A549 (cell line): ENCODE results near the gene INPP5J. TPM values are rescaled to one million over a fixed set of nuclear protein-coding genes. Genes with fewer than 3 reads are reported as not detected.

Experiments used
- ATAC-seq, 2 experiments: fragments of 200-7000 bp in 1 of 2; fragments of >200 bp in 1 of 2; cut with Nextera tagmentation in 1 of 2; cut with Tn5 transposase in 1 of 2; 3 replicates each; pipeline versions ENCODE4 v1.8.0 to v1.9.1; 2018 to 2020; ENCODE audit warnings: mild to moderate bottlenecking in 1 of 2, moderate library complexity in 1 of 2
- CTCF ChIA-PET: fragments of 300-600 bp; sonication (Branson Sonifier 250); formaldehyde crosslinking; extraction: SDS; loops from one replicate; lab custom pipeline; 2021; ENCODE audit warnings: antibody characterized with exemption, inconsistent platforms; lab: Yijun Ruan, JAX
- POLR2A ChIA-PET: fragments of 350-600 bp; formaldehyde crosslinking; extraction: SDS; loops from one replicate; lab custom pipeline; 2021; ENCODE audit warnings: antibody characterized with exemption, inconsistent platforms; lab: Yijun Ruan, JAX
- DNase-seq, 2 experiments: peaks; one replicate each; pipeline versions ENCODE4 v3.0.0 to v3.0.0-alpha.2; 2011 to 2016; ENCODE audit warnings: low read depth in 1 of 2, low spot score in 1 of 2
- FAIRE-seq: peaks from 2 replicates; lab custom pipeline; 2011; peaks lifted over from hg19 to GRCh38; lab: Jason Lieb, UNC
- H3K27ac ChIP-seq, 2 experiments: fragments of >200 bp; sonication (Bioruptor Twin); formaldehyde crosslinking; 3 replicates each; pipeline ENCODE4 v1.5.1; 2016 to 2017
- H3K4me1 ChIP-seq: fragments of >200 bp; sonication (Bioruptor Twin); formaldehyde crosslinking; 3 replicates; pipeline ENCODE4 v1.6.1; 2016
- H3K4me2 ChIP-seq: fragments of >200 bp; sonication (Bioruptor Twin); formaldehyde crosslinking; 3 replicates; pipeline ENCODE4 v1.6.1; 2016
- H3K4me3 ChIP-seq: fragments of >200 bp; sonication (Bioruptor Twin); formaldehyde crosslinking; 3 replicates; pipeline ENCODE4 v1.5.1; 2016
- H3K9me3 ChIP-seq: fragments of >200 bp; sonication (Bioruptor Twin); formaldehyde crosslinking; 3 replicates; pipeline ENCODE4 v1.6.1; 2016
- CEBPB ChIP-seq, 2 experiments: fragments of >200 bp in 1 of 2; sonication (Bioruptor Twin) in 1 of 2; formaldehyde crosslinking in 1 of 2; IDR thresholded peaks; 2 replicates each; pipeline ENCODE4 v1.6.1; 2012 to 2016
- E2F6 ChIP-seq: IDR thresholded peaks from 2 replicates; pipeline ENCODE4 v1.6.1; 2012; ENCODE audit warnings: low read depth, borderline replicate concordance
- FOSL2 ChIP-seq, 2 experiments: fragments of 450-650 bp in 1 of 2; fragments of >200 bp in 1 of 2; sonication (Bioruptor Twin) in 1 of 2; formaldehyde crosslinking; IDR thresholded peaks; 2 replicates each; pipeline versions ENCODE4 v1.5.0 to v1.6.1; 2016 to 2020; ENCODE audit warnings: mild to moderate bottlenecking in 1 of 2, moderate library complexity in 1 of 2
- FOXS1 ChIP-seq: fragments of 250-450 bp; sonication (Bioruptor Pico); IDR thresholded peaks from 2 replicates; pipeline ENCODE4 v1.5.0; 2020; ENCODE audit warnings: mild to moderate bottlenecking, moderate library complexity
- GATA3 ChIP-seq: IDR thresholded peaks from 2 replicates; pipeline ENCODE4 v1.6.1; 2012; ENCODE audit warnings: borderline replicate concordance
- HOXB13 ChIP-seq: fragments of 250-450 bp; sonication (Bioruptor Pico); IDR thresholded peaks from 2 replicates; pipeline ENCODE4 v1.5.0; 2020; ENCODE audit warnings: low read depth, mild to moderate bottlenecking, moderate library complexity
- KDM5A ChIP-seq: fragments of 200-600 bp; sonication (generic); IDR thresholded peaks from 2 replicates; pipeline ENCODE4 v1.6.1; 2016; ENCODE audit warnings: antibody characterized with exemption, mild to moderate bottlenecking
- MAFK ChIP-seq: fragments of 450-650 bp; IDR thresholded peaks from 2 replicates; pipeline ENCODE4 v1.6.1; 2014; ENCODE audit not compliant: partially characterized antibody
- PBX3 ChIP-seq: IDR thresholded peaks from 2 replicates; pipeline ENCODE4 v1.6.1; 2012
- PHF8 ChIP-seq: fragments of 200-600 bp; sonication (generic); IDR thresholded peaks from 2 replicates; pipeline ENCODE4 v1.6.1; 2016; ENCODE audit warnings: low read depth, mild to moderate bottlenecking, antibody characterized with exemption, moderate library complexity, borderline replicate concordance
- POLR2AphosphoS2 ChIP-seq: conservative IDR thresholded peaks from 2 replicates; pipeline ENCODE4 v1.6.1; 2012; ENCODE audit warnings: low read length, improper control_type of control experiment, inconsistent platforms
- REST ChIP-seq: fragments of 200-600 bp; sonication (generic); IDR thresholded peaks from 2 replicates; pipeline ENCODE4 v1.6.1; 2016; ENCODE audit warnings: antibody characterized with exemption, mild to moderate bottlenecking, moderate library complexity
- RNF2 ChIP-seq: fragments of 200-600 bp; sonication (generic); IDR thresholded peaks from 2 replicates; pipeline ENCODE4 v1.6.1; 2016; ENCODE audit warnings: low read depth, mild to moderate bottlenecking, antibody characterized with exemption, moderate library complexity, borderline replicate concordance
- SMC3 ChIP-seq: fragments of >200 bp; sonication (Bioruptor Twin); formaldehyde crosslinking; IDR thresholded peaks from 3 replicates; pipeline ENCODE4 v1.6.1; 2018; ENCODE audit warnings: inconsistent platforms
- WGBS: methylation state at CpG from one replicate; pipeline ENCODE4 v1.1.6; 2017; ENCODE audit errors: missing lambda C conversion rate; 5-methylcytosine and 5-hydroxymethylcytosine counted together
- polyA plus RNA-seq, 4 experiments: library from polyadenylated mRNA; depleted of rRNA in 3 of 4; stranded (reverse); fragments of >200 nt; fragmentation: RNase III in 1 of 4; extraction: RNeasy Plus Mini Kit Qiagen cat#74134 plus additional on column Dnase treatment in 1 of 4; gene quantifications; 2 replicates in 3 of 4; 3 replicates in 1 of 4; pipeline ENCODE4 v1.2.3, GENCODE V29; 2011 to 2017
- TF ChIP-seq, protein P1 (sequence below): fragments of >200 bp; sonication (Bioruptor Twin); formaldehyde crosslinking; IDR thresholded peaks from 3 replicates; pipeline ENCODE4 v1.6.1; 2016

INPP5J gene
- polyA plus RNA-seq, 2 of the 4 experiments (the other 2 are of a cell fraction): 0.70 to 1.5 TPM

- no peak for TF ChIP-seq PHF8
Measured at GRCh38 chr22:31135706-31136105, 12.9 kb downstream of the INPP5J start (continued).

DNA sequence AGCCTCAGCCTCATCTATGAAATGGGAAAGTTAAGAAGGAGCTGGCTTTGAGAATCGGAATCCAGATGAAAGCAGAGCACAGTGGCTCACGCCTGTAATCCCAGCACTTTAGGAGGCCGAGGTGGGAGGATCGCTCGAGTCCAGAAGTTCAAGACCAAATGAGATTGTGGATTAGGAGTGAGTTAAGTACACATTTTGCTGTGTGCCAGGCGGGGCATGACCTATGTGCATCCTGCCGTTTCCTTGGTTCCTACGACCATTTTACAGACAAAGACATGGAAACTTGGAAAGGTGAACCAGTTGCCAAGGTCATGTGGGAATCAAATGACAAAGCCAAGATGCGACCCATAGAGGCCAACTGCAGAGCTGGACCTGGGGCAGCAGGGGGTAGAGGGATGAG lies 13.4 kb downstream of the INPP5J start:
- H3K4me2 ChIP-seq: no peak overlapping the region
- CTCF ChIA-PET: interaction anchor here (0.9 to 1.0 kb wide), 4 partner anchors 14 to 156 kb away, joined by 3 read pairs; partner anchors contain the start of genes PIK3IP1 and SELENOM
- TF ChIP-seq REST (no peak), RNF2 (no peak)
- no peak for FAIRE-seq
- 72% methylated on average over 9 of the region's 9 CpGs for WGBS
- no peak for DNase-seq
- H3K4me1 ChIP-seq: no peaks in the 10 kb centered on the region
- H3K27ac ChIP-seq: no peak overlapping the region
- H3K4me3 ChIP-seq: no peak overlapping the region
- no peaks in the 10 kb centered on the region for H3K9me3 ChIP-seq
- POLR2A ChIA-PET: no interaction called here
- no peak for ATAC-seq

DNA sequence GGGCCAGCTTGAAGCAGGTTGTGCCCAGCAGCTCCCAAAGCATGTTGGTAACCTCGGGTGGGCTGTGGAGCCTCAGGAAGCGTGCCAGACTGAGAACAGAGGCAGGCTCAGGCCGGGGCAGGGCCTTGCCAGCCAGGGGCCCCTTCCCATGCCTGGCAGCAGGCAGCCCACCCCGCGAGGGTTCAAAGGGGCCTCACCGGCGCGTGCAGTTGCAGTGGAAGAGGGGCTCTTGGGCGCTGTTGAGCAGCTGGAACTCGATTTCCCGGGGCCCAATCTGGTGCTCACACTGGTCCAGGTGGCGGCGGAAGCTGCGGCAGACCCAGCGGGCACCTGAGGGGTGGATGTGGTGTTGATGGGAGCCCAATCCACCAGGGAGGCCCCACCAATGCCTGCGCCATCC lies 13.9 kb downstream of the INPP5J start:
- CTCF ChIA-PET: interaction anchor here (0.9 to 1.0 kb wide), 2 partner anchors 29 to 156 kb away, joined by 3 read pairs; partner anchors contain the start of genes PIK3IP1 and SELENOM
- ATAC-seq (no peak), DNase-seq (no peak), FAIRE-seq (no peak)
- 70% methylated on average over 8 of the region's 16 CpGs for WGBS
- Histone ChIP-seq H3K27ac (no peak overlapping the region), H3K4me2 (no peak overlapping the region), H3K4me1 (no peaks in the 10 kb centered on the region), H3K4me3 (no peak overlapping the region), H3K9me3 (no peaks in the 10 kb centered on the region)
- no peak for TF ChIP-seq PBX3
- TF ChIP-seq E2F6: no peak
- no peak for TF ChIP-seq GATA3
- POLR2A ChIA-PET: no interaction called here

DNA sequence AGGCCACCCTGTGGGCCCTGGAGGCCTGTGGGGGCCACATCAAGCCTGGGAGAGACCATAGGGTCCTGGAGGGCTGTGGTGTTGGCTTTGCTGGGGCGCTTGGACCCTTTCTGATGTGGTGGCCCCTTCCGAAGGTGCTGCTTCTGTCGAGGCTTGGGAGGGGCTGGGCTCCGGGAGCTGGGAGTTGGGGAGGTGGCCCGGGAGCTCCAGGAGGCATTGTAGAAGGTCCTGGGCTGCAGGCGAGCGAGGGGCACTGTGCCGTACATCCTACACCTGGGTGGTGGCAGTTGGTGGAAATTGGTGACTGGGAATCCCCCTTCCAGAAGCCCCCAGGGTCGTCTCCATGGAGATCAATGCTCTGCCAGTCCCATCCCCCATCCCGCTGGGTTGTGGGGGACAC lies 15.0 kb downstream of the INPP5J start:
- H3K4me1 ChIP-seq: no peaks in the 10 kb centered on the region
- no peak overlapping the region for H3K27ac ChIP-seq
- CTCF ChIA-PET: interaction anchor here (1.0 to 1.5 kb wide), 3 partner anchors 53 to 169 kb away, joined by 3 read pairs; partner anchors contain the start of genes MORC2 and TUG1
- no peaks in the 10 kb centered on the region for H3K9me3 ChIP-seq
- WGBS: 35% methylated on average over 9 of the region's 10 CpGs
- no peak overlapping the region for H3K4me2 ChIP-seq
- TF ChIP-seq KDM5A (no peak), POLR2AphosphoS2 (no peak), SMC3 (no peak), CEBPB (IDR thresholded peaks at IDR 0.05) (no peak), HOXB13 (CRISPR knock-in tag) (no peak), MAFK (no peak), FOXS1 (CRISPR knock-in tag) (no peak), FOSL2 (IDR thresholded peaks at IDR 0.05) (no peak), FOSL2 (CRISPR knock-in tag; IDR thresholded peaks at IDR 0.05) (no peak)
- TF ChIP-seq, protein P1, sequence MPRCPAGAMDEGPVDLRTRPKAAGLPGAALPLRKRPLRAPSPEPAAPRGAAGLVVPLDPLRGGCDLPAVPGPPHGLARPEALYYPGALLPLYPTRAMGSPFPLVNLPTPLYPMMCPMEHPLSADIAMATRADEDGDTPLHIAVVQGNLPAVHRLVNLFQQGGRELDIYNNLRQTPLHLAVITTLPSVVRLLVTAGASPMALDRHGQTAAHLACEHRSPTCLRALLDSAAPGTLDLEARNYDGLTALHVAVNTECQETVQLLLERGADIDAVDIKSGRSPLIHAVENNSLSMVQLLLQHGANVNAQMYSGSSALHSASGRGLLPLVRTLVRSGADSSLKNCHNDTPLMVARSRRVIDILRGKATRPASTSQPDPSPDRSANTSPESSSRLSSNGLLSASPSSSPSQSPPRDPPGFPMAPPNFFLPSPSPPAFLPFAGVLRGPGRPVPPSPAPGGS: no peak
- ATAC-seq (no peak), FAIRE-seq (no peak), DNase-seq (no peak)
- POLR2A ChIA-PET: no interaction called here
- no peak overlapping the region for H3K4me3 ChIP-seq
